ENCODE results near the gene FAM177A1. TPM values are rescaled to one million over a fixed set of nuclear protein-coding genes. Genes with fewer than 3 reads are reported as not detected.
"Not testable (repeated sequence)": the region's sequence is repeated elsewhere in the genome, so short reads cannot be mapped to it uniquely, and the experiment has no call there.

Gene FAM177A1
- polyA plus RNA-seq, 1 donor from 2014 or later = 41.1 TPM

DNA sequence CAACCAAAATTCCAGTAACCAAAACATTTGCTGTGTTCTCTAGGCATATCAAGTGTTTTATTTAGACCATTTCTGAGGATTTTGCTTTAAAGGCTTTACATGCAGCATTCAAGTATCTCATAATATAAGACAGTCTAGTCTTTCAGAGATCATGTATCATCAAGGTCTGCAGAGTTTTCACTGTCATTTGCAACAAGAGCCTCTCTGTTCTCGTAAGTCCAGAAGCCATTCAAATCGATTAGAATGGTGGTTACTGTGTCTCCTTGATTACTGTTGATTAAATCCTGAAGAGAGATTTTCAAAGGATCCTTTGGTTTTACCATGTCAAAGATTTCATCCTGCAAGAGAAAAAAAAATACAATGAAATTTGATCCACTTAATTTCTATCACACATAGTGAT lies 39.4 kb downstream of the FAM177A1 start:
- Mint-ChIP-seq H3K27ac (peak overlapping the region in 1 of 3 donors; percentile 4), H3K36me3 (peaks cover 17% of the 10 kb centered on the region)

DNA sequence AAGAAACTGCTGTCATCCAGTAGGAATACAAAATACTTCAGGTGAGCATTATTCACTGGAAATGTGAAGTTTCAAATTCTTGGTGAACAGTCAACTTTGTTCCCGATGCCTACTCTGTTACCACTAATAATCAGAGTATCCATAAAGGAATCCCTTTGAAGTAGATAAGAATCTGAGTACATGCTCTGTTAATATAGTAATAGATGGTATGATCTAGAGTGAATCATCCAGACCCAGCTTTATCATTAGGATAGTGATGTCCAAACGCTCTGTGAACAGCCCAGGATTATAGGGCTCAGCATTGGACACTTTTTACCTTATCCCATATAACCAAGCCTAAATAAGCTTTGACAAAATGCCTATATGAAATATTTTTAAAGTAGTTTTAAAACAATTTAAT lies 42.4 kb downstream of the FAM177A1 start:
- no peak overlapping the region for H3K4me3 Mint-ChIP-seq
- H3K4me1 Mint-ChIP-seq = no peaks in the 10 kb centered on the region
- no peaks in the 10 kb centered on the region for H3K27me3 Mint-ChIP-seq
- no peak overlapping the region for H3K27ac Mint-ChIP-seq
- H3K36me3 Mint-ChIP-seq = peaks cover 15% of the 10 kb centered on the region
- H3K9me3 Mint-ChIP-seq = no peaks in the 10 kb centered on the region

More for the DNA sequence above, 39.4 kb downstream of the FAM177A1 start:
- Mint-ChIP-seq H3K9me3 (no peaks in the 10 kb centered on the region), H3K4me3 (no peak overlapping the region), H3K4me1 (peaks cover 0 to 1% (median 0%) of the 10 kb centered on the region in 3 donors), H3K27me3 (no peaks in the 10 kb centered on the region)

DNA sequence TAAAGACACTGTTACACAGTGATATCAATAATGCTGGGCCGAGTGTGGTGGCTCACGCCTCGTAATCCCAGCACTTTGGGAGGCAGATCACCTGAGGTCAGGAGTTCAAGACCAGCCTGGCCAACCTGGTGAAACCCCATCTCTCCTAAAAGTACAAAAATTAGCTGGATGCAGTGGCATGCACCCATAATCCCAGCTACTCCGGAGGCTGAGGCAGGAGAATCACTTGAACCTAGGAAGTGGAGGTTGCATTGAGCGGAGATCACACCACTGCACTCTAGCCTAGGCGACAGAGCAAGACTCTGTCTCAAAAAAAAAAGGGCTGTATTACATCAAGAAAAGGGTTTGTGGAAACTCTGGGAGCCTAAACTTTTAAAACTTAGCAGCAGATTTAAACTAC lies 48.6 kb downstream of the FAM177A1 start:
- H3K27me3 Mint-ChIP-seq, H3K4me3 Mint-ChIP-seq, H3K9me3 Mint-ChIP-seq, H3K4me1 Mint-ChIP-seq, H3K27ac Mint-ChIP-seq, H3K36me3 Mint-ChIP-seq: not testable (repeated sequence)

DNA sequence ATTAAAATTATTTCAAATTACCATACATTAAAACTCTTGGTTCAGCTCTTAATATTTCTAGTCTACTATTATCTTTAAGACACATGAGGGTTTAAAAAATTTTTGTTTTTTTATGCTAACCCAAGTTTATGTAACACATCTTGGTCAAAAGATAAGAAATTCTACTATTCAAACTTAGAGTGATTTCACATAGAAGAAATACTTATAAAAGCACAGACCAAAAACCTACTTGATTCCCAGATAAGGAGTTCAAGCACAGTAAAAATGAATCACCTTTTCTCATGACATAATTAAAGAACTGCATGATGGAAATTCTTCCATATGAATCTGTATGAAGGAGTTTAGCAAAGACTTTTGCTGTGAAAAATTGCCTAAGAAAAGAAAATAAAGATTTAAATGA lies 61.8 kb downstream of the FAM177A1 start:
- no peak overlapping the region for H3K27ac Mint-ChIP-seq
- peaks cover 8% of the 10 kb centered on the region for H3K36me3 Mint-ChIP-seq
- no peak overlapping the region for H3K4me3 Mint-ChIP-seq
- H3K9me3 Mint-ChIP-seq = no peaks in the 10 kb centered on the region
- no peaks in the 10 kb centered on the region for H3K27me3 Mint-ChIP-seq
- H3K4me1 Mint-ChIP-seq = no peaks in the 10 kb centered on the region

DNA sequence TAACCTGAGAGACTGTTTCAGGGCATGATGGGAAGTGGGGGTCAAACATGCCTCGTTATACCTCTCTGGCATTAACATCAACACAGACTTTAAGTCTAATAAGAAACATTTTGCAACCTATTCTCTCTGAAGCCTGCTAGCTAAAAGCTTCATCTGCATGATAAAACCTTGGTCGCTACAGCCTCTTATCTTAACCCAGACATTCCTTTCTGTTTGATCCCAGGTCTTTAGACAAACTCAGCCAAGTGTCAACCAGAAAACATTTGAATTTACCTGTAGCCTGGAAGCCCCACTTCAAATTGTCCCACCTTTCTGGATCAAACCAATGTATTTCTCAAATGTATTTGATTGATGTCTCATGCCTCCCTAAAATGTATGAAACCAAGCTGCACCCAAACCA lies 66.6 kb downstream of the FAM177A1 start:
- no peaks in the 10 kb centered on the region for H3K9me3 Mint-ChIP-seq
- peaks cover 0 to 12% (median 11%) of the 10 kb centered on the region in 3 donors for H3K4me1 Mint-ChIP-seq
- no peak overlapping the region for H3K27ac Mint-ChIP-seq
- no peaks in the 10 kb centered on the region for H3K27me3 Mint-ChIP-seq
- peak overlapping the region in 1 of 4 donors; percentile 33 for H3K4me3 Mint-ChIP-seq
- peaks cover 15% of the 10 kb centered on the region for H3K36me3 Mint-ChIP-seq

DNA sequence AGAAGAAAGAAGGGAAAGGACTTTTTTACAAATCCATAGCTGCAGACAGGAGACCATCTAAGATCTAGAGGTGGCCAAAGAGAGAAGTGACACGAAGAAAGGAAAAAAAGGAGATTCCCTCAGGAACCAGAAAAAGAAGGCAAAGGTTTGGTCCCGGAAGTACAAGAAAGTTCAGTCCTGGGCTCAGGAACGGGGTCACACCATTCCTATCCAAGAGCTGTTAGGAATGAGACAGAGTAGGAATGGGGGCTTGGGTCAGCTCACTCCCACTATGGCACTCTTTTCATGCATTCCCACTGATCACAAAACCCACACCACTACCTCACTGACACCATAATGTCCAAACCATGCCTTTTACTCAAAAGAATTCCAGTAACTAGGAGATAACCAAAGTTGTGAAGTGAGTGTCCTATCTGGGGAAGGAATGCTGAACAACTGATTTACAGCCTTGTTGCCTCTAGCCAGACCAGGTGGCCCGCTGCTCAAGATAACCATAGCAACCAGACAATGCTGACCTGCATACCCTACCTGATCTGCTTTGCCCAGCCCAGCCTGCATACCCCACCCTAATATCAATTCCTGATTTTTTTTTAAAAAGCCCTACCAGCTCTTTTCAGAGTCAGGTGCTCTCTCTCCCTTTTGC lies 67.4 kb downstream of the FAM177A1 start:
- Mint-ChIP-seq H3K4me3 (no peak overlapping the region), H3K27ac (no peak overlapping the region), H3K4me1 (peaks cover 4 to 16% (median 14%) of the 10 kb centered on the region in 3 donors), H3K27me3 (no peaks in the 10 kb centered on the region), H3K9me3 (no peaks in the 10 kb centered on the region), H3K36me3 (peaks cover 15% of the 10 kb centered on the region)

DNA sequence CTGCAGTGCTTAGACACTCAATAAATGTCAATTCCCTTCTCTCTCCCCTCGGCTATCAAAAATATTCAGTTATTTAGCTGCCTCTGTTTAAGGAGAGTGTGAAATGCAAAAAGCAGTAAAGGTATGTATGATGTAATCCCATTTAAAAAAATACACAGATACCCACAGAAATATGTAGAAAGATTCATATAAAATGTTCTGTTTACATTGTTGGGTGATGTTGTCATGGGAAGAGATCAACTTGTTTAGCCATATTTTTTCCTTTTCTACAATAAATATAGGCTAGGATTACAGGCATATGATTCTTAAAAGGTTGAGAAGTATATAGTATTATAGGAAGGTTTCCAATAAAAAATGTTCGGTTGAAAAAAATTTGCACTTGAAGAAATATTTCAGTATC lies 68.0 kb downstream of the FAM177A1 start:
- H3K36me3 Mint-ChIP-seq = peaks cover 15% of the 10 kb centered on the region
- no peak overlapping the region for H3K4me3 Mint-ChIP-seq
- H3K27me3 Mint-ChIP-seq = no peaks in the 10 kb centered on the region
- H3K27ac Mint-ChIP-seq = peak overlapping the region in 1 of 3 donors; percentile 74
- H3K9me3 Mint-ChIP-seq = no peaks in the 10 kb centered on the region
- H3K4me1 Mint-ChIP-seq = peaks cover 6 to 20% (median 14%) of the 10 kb centered on the region in 3 donors

DNA sequence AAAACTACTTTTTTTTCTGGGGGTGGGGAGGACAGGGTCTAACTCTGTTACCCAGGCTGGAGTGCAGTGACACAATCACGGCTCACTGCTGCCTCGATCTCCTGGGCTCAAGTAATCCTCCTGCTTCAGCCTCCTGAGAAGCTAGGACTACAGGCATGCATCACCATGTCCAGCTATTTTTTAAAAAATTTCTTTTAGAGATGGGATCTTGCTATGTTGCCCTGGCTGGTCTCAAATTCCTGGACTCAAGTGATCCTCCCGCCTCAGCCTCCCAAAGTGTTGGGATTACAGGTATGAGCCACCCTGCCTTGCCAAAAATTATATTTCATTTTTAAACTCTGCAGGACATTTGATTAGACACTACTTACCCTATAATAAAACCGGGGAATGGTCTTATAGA lies 70.2 kb downstream of the FAM177A1 start:
- H3K36me3 Mint-ChIP-seq = peaks cover 16% of the 10 kb centered on the region
- H3K9me3 Mint-ChIP-seq = no peaks in the 10 kb centered on the region
- no peak overlapping the region for H3K4me3 Mint-ChIP-seq
- no peaks in the 10 kb centered on the region for H3K27me3 Mint-ChIP-seq
- H3K4me1 Mint-ChIP-seq = peaks cover 9 to 28% (median 14%) of the 10 kb centered on the region in 3 donors
- no peak overlapping the region for H3K27ac Mint-ChIP-seq

DNA sequence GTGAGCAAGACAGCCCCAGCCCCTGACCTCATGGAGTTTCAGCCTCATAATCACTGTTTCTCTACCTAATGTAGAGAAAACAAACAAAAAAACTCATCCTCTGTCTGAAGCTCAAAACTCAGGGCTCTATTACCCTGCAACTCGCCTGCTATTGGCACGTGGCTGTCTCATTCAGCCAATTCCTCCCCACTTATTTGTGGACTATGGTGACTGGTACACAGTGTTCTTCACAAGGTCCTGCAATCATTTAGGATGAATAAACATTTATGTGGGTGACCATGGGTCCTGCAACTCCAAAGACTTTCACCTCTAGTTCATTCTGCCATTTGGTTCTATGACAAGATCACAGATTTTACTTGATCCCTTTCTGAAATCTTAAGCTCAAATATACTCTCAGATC lies 71.0 kb downstream of the FAM177A1 start:
- Mint-ChIP-seq H3K4me3 (peak overlapping the region in 1 of 4 donors; percentile 21), H3K27ac (peak overlapping the region in 1 of 3 donors; percentile 11), H3K9me3 (no peaks in the 10 kb centered on the region), H3K36me3 (peaks cover 12% of the 10 kb centered on the region), H3K27me3 (no peaks in the 10 kb centered on the region), H3K4me1 (peaks cover 9 to 28% (median 14%) of the 10 kb centered on the region in 3 donors)

DNA sequence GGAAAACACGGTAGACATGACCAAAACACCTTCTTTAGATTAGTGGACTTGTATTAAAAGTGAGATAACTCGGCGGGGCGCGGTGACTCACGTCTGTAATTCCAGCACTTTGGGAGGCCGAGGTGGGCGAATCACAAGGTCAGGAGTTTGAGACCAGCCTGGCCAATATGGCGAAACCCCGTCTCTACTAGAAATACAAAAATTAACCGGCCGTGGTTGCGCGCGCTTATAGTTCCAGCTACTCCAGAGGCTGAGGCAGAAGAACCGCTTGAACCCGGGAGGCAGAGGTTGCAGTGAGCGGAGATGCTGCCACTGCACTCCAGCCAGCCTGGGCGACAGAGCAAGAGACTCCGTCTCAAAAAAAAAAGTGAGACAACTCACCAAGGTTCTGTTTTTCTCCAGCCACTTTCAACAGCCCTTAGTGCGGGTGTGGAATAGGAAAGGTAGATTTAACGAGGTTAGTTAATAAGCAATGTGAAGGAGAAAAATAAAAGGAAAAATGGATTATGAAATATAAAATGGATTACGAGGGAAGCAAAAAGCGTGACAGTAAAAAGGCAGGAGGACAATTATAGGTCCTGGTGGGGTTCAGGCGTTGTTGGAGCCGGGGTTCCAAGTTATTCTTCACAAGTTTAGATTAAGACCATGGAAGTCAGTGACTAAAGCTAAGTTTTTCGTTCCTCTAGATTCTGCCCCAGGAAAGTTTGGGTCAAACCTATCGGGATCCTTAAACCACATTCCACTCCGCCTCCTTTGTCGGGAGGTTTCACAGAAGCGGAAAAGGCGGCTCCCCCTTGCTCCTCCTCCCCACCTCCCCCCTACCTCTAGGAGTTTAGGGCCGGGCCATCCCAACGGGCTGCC lies 75.2 kb downstream of the FAM177A1 start:
- Mint-ChIP-seq H3K9me3 (no peaks in the 10 kb centered on the region), H3K27ac (peak overlapping the region; percentile 96 to 100 (median 100)), H3K36me3 (peaks cover 4% of the 10 kb centered on the region), H3K27me3 (no peaks in the 10 kb centered on the region), H3K4me3 (peak overlapping the region; percentile 91 to 100 (median 98)), H3K4me1 (peaks cover 24 to 44% (median 28%) of the 10 kb centered on the region in 3 donors)

DNA sequence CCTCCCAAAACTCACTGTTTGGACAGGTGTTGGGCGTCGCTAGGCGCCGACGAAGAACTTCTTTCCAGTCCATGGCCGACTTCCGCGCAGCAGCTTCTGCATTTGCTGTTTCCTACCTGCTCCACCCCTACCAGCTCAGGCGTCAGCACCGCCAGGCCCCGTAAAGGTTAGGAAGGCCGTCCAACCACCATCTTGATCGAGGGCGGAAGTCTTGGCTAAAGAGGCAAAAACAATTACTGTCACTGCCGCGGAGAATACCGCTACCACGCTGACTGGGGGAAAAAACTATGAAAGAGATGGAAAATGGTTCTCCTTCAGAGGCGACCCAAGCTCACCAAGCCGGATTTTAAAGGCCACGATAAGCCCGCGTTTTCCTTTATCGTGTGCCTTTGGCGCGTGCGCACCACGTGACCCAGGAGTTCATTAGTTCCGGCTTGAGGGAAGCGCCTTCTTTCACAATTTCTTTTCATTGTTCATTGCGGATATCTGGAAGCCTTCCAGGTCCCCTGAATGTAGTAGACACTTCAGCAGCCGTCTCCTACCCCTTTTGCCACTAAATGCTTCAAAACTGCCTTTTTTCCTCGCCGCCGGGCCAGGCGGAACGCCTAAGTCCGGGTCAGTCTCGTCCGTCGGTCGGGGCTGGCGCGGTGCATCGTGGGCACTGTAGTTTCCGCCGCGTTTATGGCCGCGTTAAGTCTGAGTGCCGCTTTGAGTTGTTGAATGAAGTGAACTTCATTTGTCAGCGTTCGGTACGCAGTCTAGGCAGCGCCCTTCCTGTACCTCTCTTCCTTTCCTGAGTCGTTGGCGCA lies 76.0 kb downstream of the FAM177A1 start, which contains the start of the genes PPP2R3C and PRORP:
Gene PPP2R3C (minus strand): TSS at position 104 of the 809 bp plus-strand sequence. CDS start 31 bp downstream, at position 73.
Gene PRORP (plus strand): TSS at position 666 of the 809 bp plus-strand sequence. CDS start 694 bp downstream, outside the sequence.
- H3K4me1 Mint-ChIP-seq = peaks cover 24 to 42% (median 25%) of the 10 kb centered on the region in 3 donors
- peak within 1 kb of the TSS; percentile 96 to 100 (median 100) for H3K27ac Mint-ChIP-seq
- no peaks in the 10 kb centered on the region for H3K27me3 Mint-ChIP-seq
- no peaks in the 10 kb centered on the region for H3K9me3 Mint-ChIP-seq
- peaks cover 4% of the 10 kb centered on the region for H3K36me3 Mint-ChIP-seq
- H3K4me3 Mint-ChIP-seq = peak within 1 kb of the TSS; percentile 91 to 100 (median 98)

DNA sequence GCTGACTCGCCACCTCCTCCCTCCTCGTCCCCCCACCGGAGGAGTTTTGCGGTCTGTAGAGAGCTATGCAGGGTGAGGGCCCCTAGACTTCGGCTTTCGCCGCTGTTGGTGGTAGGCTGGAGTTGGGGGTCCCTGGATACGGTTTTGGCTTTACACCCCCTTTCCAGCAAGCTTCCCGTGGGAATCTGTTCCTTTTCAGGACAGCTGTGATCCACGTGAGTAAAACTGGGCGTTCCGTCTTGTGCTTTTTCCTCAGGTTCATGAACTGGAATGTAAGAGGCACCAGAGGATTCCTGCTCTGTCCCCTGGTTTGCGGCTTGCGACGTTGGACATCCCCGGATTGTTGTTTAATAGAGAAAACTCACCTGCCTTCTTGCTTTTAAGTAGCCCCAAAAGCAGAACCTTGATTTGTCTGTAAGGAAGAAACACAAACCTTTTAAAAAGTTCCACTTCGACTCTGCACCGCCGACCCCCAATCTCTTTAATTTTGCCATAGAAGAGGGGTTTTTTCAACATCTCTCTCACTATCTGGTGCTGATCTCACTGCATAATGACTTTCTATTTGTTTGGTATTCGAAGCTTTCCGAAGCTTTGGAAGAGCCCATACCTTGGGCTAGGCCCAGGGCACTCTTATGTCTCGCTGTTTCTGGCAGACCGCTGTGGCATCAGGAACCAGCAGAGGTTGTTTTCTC lies 76.8 kb downstream of the FAM177A1 start:
- H3K27me3 Mint-ChIP-seq = no peaks in the 10 kb centered on the region
- H3K27ac Mint-ChIP-seq = peak overlapping the region; percentile 96 to 100 (median 100)
- peaks cover 4% of the 10 kb centered on the region for H3K36me3 Mint-ChIP-seq
- peaks cover 27 to 39% (median 29%) of the 10 kb centered on the region in 3 donors for H3K4me1 Mint-ChIP-seq
- H3K9me3 Mint-ChIP-seq = no peaks in the 10 kb centered on the region
- H3K4me3 Mint-ChIP-seq = peak overlapping the region; percentile 91 to 100 (median 98)

DNA sequence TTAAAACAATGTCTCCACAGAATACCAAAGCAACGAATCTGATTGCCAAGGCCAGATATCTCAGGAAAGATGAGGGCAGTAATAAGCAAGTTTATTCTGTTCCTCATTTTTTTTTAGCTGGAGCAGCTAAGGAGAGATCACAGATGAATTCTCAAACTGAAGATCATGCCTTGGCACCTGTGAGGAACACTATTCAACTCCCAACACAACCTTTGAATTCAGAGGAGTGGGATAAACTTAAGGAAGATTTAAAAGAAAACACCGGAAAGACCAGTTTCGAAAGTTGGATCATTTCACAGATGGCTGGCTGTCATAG lies 77.3 kb downstream of the FAM177A1 start:
- H3K4me3 Mint-ChIP-seq = peak overlapping the region; percentile 91 to 100 (median 98)
- H3K27me3 Mint-ChIP-seq = no peaks in the 10 kb centered on the region
- peak overlapping the region; percentile 96 to 100 (median 100) for H3K27ac Mint-ChIP-seq
- H3K4me1 Mint-ChIP-seq = peaks cover 29 to 41% (median 31%) of the 10 kb centered on the region in 3 donors
- H3K36me3 Mint-ChIP-seq = peaks cover 6% of the 10 kb centered on the region
- no peaks in the 10 kb centered on the region for H3K9me3 Mint-ChIP-seq

DNA sequence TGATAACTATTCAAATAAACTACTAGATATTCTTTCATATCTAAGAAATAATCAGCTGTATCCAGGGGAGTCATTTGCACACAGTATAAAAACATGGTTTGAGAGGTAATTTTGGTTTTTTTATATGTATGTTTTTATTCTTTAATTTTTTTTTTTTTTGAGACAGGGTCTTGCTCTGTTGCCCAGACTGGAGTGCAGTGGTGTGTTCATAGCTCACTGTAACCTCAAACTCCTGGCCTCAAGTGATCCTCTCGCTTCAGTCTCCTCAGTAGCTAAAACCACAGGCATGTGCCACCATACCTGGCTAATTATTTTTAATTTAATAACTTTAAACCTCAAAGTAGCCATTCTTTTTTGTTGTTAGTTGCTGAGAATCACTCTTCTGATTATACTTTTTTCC lies 78.1 kb downstream of the FAM177A1 start:
- Mint-ChIP-seq H3K27me3 (no peaks in the 10 kb centered on the region), H3K36me3 (peaks cover 10% of the 10 kb centered on the region), H3K27ac (peak overlapping the region in 1 of 3 donors; percentile 96), H3K4me3 (peak overlapping the region in 2 of 4 donors; percentile 91 to 100), H3K4me1 (peaks cover 29 to 39% (median 33%) of the 10 kb centered on the region in 3 donors), H3K9me3 (no peaks in the 10 kb centered on the region)

All from IgD-negative memory B cell (primary cell).